HepG2 (cell line): ENCODE results near the gene ELP1. TPM values are rescaled to one million over a fixed set of nuclear protein-coding genes. Genes with fewer than 3 reads are reported as not detected.
A peak's percentile ranks its signal among the peaks of the same experiment; 100 is the strongest.

Source experiments
- ATAC-seq: fragments of 200-7000 bp; cut with Tn5 transposase; 3 replicates; pipeline ENCODE4 v1.9.1; 2020; ENCODE audit warnings: mild to moderate bottlenecking, moderate library complexity
- BruUV-seq: library from RNA; stranded (reverse); fragments of 400-500 nt; replicated peaks from 2 replicates; lab custom pipeline; 2021; lab: Mats Ljungman, UMichigan
- CTCF ChIA-PET: fragments of 300-600 bp; formaldehyde crosslinking; extraction: SDS; loops from one replicate; lab custom pipeline; 2021; ENCODE audit warnings: low total read pairs, inconsistent platforms, low intra/inter-chr PET ratio; lab: Yijun Ruan, JAX
- POLR2A ChIA-PET: fragments of 350-600 bp; sonication (Branson Sonifier 250); formaldehyde crosslinking; loops from one replicate; lab custom pipeline; 2020; ENCODE audit warnings: antibody characterized with exemption, inconsistent platforms; lab: Yijun Ruan, JAX
- DNase-seq: peaks from one replicate; pipeline ENCODE4 v3.0.0-alpha.2; 2015; ENCODE audit warnings: low spot score
- FAIRE-seq: peaks from 3 replicates; lab custom pipeline; 2011; peaks lifted over from hg19 to GRCh38; lab: Jason Lieb, UNC
- H2AFZ ChIP-seq: one replicate; pipeline ENCODE4 v1.6.1; 2011; ENCODE audit warnings: low read length, inconsistent platforms
- H3K27ac ChIP-seq: fragments of 300-600 bp; 3 replicates; pipeline ENCODE4 v1.8.0; 2011; ENCODE audit warnings: mixed run types, mild to moderate bottlenecking, mixed read lengths, low read length, inconsistent platforms; ENCODE audit not compliant: insufficient read depth; ENCODE audit errors: extremely low read length
- H3K27me3 ChIP-seq, 2 experiments: fragments of 200-600 bp in 1 of 2; 2 replicates in 1 of 2; 3 replicates in 1 of 2; pipeline versions ENCODE4 v1.6.0 to v1.8.0; 2011; ENCODE audit warnings: low read length in 2 of 2, mild to moderate bottlenecking in 2 of 2, moderate library complexity in 2 of 2, inconsistent platforms in 1 of 2; ENCODE audit not compliant: insufficient read depth in 2 of 2, control insufficient read depth in 1 of 2
- H3K36me3 ChIP-seq, 2 experiments: fragments of 200-600 bp in 1 of 2; replicated peaks in 1 of 2; 2 replicates in 1 of 2; 3 replicates in 1 of 2; pipeline versions ENCODE4 v1.5.1 to v1.8.0; 2011; ENCODE audit warnings: low read length in 2 of 2, inconsistent platforms in 1 of 2; ENCODE audit not compliant: insufficient read depth in 2 of 2, control insufficient read depth in 1 of 2
- H3K4me1 ChIP-seq: 2 replicates; pipeline ENCODE4 v1.5.1; 2012; ENCODE audit warnings: low read length, inconsistent platforms; ENCODE audit not compliant: insufficient read depth
- H3K4me2 ChIP-seq: 2 replicates; pipeline ENCODE4 v1.6.0; 2011; ENCODE audit warnings: low read depth, low read length, inconsistent platforms
- H3K4me3 ChIP-seq, 3 experiments: fragments of 200-600 bp in 1 of 3; sonication (generic), shearing (Covaris generic) in 1 of 3; replicated peaks in 1 of 3; 2 replicates each; pipeline ENCODE4 v1.5.1; 2011 to 2016; ENCODE audit warnings: low read length in 3 of 3, inconsistent platforms in 2 of 3, low read depth in 2 of 3, mild to moderate bottlenecking in 2 of 3, control low read depth in 1 of 3, mixed read lengths in 1 of 3; ENCODE audit not compliant: insufficient read depth in 1 of 3
- H3K79me2 ChIP-seq: one replicate; pipeline ENCODE4 v1.6.1; 2011; ENCODE audit warnings: low read length, inconsistent platforms; ENCODE audit not compliant: insufficient read depth
- H3K9ac ChIP-seq: 2 replicates; pipeline ENCODE4 v1.6.0; 2011; ENCODE audit warnings: mild to moderate bottlenecking, low read depth, low read length, inconsistent platforms; ENCODE audit not compliant: insufficient read depth
- H3K9me3 ChIP-seq: 2 replicates; pipeline ENCODE4 v1.5.1; 2012; ENCODE audit warnings: mild to moderate bottlenecking, low read length
- H4K20me1 ChIP-seq: 2 replicates; pipeline ENCODE4 v1.6.0; 2011; ENCODE audit warnings: inconsistent platforms, mild to moderate bottlenecking, low read length, moderate library complexity; ENCODE audit not compliant: insufficient read depth
- EED ChIP-seq: sonication (generic); formaldehyde crosslinking; IDR thresholded peaks from 2 replicates; pipeline ENCODE4 v1.5.0; 2020; ENCODE audit warnings: mild to moderate bottlenecking, missing genetic modification reagents
- FOXO1 ChIP-seq: sonication (generic); formaldehyde crosslinking; IDR thresholded peaks from 2 replicates; pipeline ENCODE4 v1.4.0; 2020; ENCODE audit warnings: missing genetic modification reagents
- HDAC1 ChIP-seq: sonication (generic); formaldehyde crosslinking; IDR thresholded peaks from 2 replicates; pipeline ENCODE4 v1.5.1; 2020; ENCODE audit warnings: mild to moderate bottlenecking, missing genetic modification reagents
- KIAA2018 ChIP-seq: sonication (generic); formaldehyde crosslinking; IDR thresholded peaks from 2 replicates; pipeline ENCODE4 v1.5.0; 2020; ENCODE audit warnings: mild to moderate bottlenecking, missing genetic modification reagents, borderline replicate concordance
- PTBP1 ChIP-seq: fragments of 200-400 bp; formaldehyde crosslinking; IDR thresholded peaks from 2 replicates; pipeline ENCODE4 v1.6.1; 2018; ENCODE audit warnings: low read length, low read depth; ENCODE audit not compliant: poor library complexity, severe bottlenecking
- RBAK ChIP-seq: sonication (generic); formaldehyde crosslinking; IDR thresholded peaks from 2 replicates; pipeline ENCODE4 v1.5.1; 2020; ENCODE audit warnings: mild to moderate bottlenecking, missing genetic modification reagents
- THAP11 ChIP-seq: IDR thresholded peaks from 2 replicates; pipeline ENCODE4 v1.6.1; 2016; ENCODE audit warnings: missing biosample characterization, missing genetic modification reagents
- ZBTB8A ChIP-seq: sonication (generic); formaldehyde crosslinking; IDR thresholded peaks from 2 replicates; pipeline ENCODE4 v1.4.0; 2020; ENCODE audit warnings: mild to moderate bottlenecking, low read depth, missing genetic modification reagents, borderline replicate concordance
- ZFP82 ChIP-seq: sonication (generic); formaldehyde crosslinking; IDR thresholded peaks from 2 replicates; pipeline ENCODE4 v1.5.1; 2020; ENCODE audit warnings: mild to moderate bottlenecking, missing genetic modification reagents, borderline replicate concordance
- ZNF674 ChIP-seq: sonication (generic); formaldehyde crosslinking; IDR thresholded peaks from 2 replicates; pipeline ENCODE4 v1.5.0; 2020; ENCODE audit warnings: low read depth, mild to moderate bottlenecking, missing genetic modification reagents
- ZNF737 ChIP-seq: sonication (generic); formaldehyde crosslinking; IDR thresholded peaks from 2 replicates; pipeline ENCODE4 v1.5.0; 2020; ENCODE audit warnings: missing genetic modification reagents, mild to moderate bottlenecking, borderline replicate concordance
- ZNF850 ChIP-seq: sonication (generic); formaldehyde crosslinking; conservative IDR thresholded peaks from 2 replicates; pipeline ENCODE4 v1.9.0; 2021; ENCODE audit warnings: mild to moderate bottlenecking, missing genetic modification reagents
- WGBS: methylation state at CpG from one replicate; pipeline ENCODE4 v1.1.6; 2017; ENCODE audit warnings: low lambda C conversion rate; 5-methylcytosine and 5-hydroxymethylcytosine counted together
- in situ Hi-C: cut with HindIII; loops from 2 replicates; pipeline ENCODE4 v1.10.0; 2017; ENCODE audit warnings: low pct_unique_long_range_greater_than_20kb; ENCODE audit not compliant: extremely low pct_ligation_motif_present
- intact Hi-C: fragments of 100-400 bp; cut with micrococcal nuclease; formaldehyde crosslinking; loops from one replicate; pipeline ENCODE4 v1.10.0; 2022; ENCODE audit not compliant: unreplicated experiment
- polyA plus RNA-seq, 8 experiments: library from polyadenylated mRNA; depleted of rRNA in 3 of 8; stranded (reverse) in 7 of 8; unstranded in 1 of 8; fragments of >200 nt; fragmentation: Illumina TruSeq in 4 of 8; extraction: Trizol in 4 of 8; gene quantifications; 2 replicates each; pipeline versions ENCODE4 v1.2.1 to v1.2.3, GENCODE V29; 2011 to 2016; ENCODE audit warnings: low read depth in 4 of 8, missing spikeins in 1 of 8, mixed read lengths in 1 of 8; ENCODE audit not compliant: insufficient read depth in 1 of 8
- total RNA-seq, 5 experiments: library from RNA; depleted of rRNA; stranded (reverse); fragments of >200 nt; fragmentation: Illumina TruSeq; extraction: Trizol; gene quantifications; 2 replicates each; pipeline ENCODE4 v1.2.3, GENCODE V29; 2016; ENCODE audit warnings: low read depth in 1 of 5
- TF ChIP-seq, protein P1 (sequence below): sonication (generic); formaldehyde crosslinking; IDR thresholded peaks from 2 replicates; pipeline ENCODE4 v1.5.0; 2020; ENCODE audit warnings: missing genetic modification reagents, mild to moderate bottlenecking, borderline replicate concordance
- TF ChIP-seq, protein P2 (sequence below): sonication (generic); formaldehyde crosslinking; IDR thresholded peaks from 2 replicates; pipeline ENCODE4 v1.4.0; 2020; ENCODE audit warnings: mild to moderate bottlenecking, missing genetic modification reagents

Gene ELP1
- total and polyA plus RNA-seq, 2 of the 13 experiments (the other 11 are each of a cell fraction or from before 2014, with no cell fraction given) = 157 to 275 TPM

- Histone ChIP-seq H3K27me3 (no peaks in the 10 kb centered on the region), H3K27ac (peak overlapping the region; percentile 70), H3K79me2 (peaks cover 4% of the 10 kb centered on the region), H3K4me1 (peaks cover 91% of the 10 kb centered on the region), H4K20me1 (peaks cover 11% of the 10 kb centered on the region; the same call in 1 of the 2 replicates), H2AFZ (no peak overlapping the region), H3K36me3 (peaks cover 10 to 59% of the 10 kb centered on the region in 2 experiments), H3K9me3 (no peaks in the 10 kb centered on the region), H3K4me2 (peak overlapping the region; percentile 24), H3K4me3 (no peak overlapping the region), H3K9ac (no peak overlapping the region)
- CTCF ChIA-PET = no interaction called here
- DNase-seq = peak; percentile 97
- in situ Hi-C loops = no loop called here
- peak; percentile 94 for FAIRE-seq
- peak; percentile 86 for ATAC-seq
- POLR2A ChIA-PET = interaction anchor here (0.8 to 1.7 kb wide), 11 partner anchors 8 to 142 kb away, joined by 3 to 24 read pairs (median 4); partner anchors contain the start of genes ABITRAM and ELP1
- WGBS = 6% methylated on average over 3 of the region's 3 CpGs
- intact Hi-C loops = loop anchor here (10.0 kb wide), 1 partner anchor 94 kb away; no protein-coding TSS in a partner anchor
- no TSS peak for BruUV-seq
- TF ChIP-seq, protein P1, sequence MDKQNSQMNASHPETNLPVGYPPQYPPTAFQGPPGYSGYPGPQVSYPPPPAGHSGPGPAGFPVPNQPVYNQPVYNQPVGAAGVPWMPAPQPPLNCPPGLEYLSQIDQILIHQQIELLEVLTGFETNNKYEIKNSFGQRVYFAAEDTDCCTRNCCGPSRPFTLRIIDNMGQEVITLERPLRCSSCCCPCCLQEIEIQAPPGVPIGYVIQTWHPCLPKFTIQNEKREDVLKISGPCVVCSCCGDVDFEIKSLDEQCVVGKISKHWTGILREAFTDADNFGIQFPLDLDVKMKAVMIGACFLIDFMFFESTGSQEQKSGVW (CRISPR knock-in tag) = no peak
- no peak for TF ChIP-seq RBAK
- no peak for TF ChIP-seq ZNF674 (CRISPR knock-in tag)
- no peak for TF ChIP-seq ZNF850 (CRISPR knock-in tag)
- TF ChIP-seq, protein P2, sequence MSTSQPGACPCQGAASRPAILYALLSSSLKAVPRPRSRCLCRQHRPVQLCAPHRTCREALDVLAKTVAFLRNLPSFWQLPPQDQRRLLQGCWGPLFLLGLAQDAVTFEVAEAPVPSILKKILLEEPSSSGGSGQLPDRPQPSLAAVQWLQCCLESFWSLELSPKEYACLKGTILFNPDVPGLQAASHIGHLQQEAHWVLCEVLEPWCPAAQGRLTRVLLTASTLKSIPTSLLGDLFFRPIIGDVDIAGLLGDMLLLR (CRISPR knock-in tag) = 0 out of 2 replicates have a peak, but pooled peaks have one; percentile 39
- TF ChIP-seq PTBP1 = no peak
- no peak for TF ChIP-seq ZBTB8A
- no peak for TF ChIP-seq ZNF737 (CRISPR knock-in tag)
- TF ChIP-seq HDAC1 = peak; percentile 20; the same call in 1 of the 2 replicates
- no peak for TF ChIP-seq EED (CRISPR knock-in tag)
- peak; percentile 66 for TF ChIP-seq THAP11
- TF ChIP-seq FOXO1 (CRISPR knock-in tag) = peak; percentile 81
- no peak for TF ChIP-seq ZFP82
- TF ChIP-seq KIAA2018 (CRISPR knock-in tag) = no peak
Measured at GRCh38 chr9:108869092-108869725, 64.7 kb downstream of the ELP1 start.
